ENCODE results near the gene WDR72. TPM values are rescaled to one million over a fixed set of nuclear protein-coding genes. Genes with fewer than 3 reads are reported as not detected.

The WDR72 gene
- total RNA-seq, 3 donors from 2014 or later = 0.19 to 0.52 (median 0.41) TPM

DNA sequence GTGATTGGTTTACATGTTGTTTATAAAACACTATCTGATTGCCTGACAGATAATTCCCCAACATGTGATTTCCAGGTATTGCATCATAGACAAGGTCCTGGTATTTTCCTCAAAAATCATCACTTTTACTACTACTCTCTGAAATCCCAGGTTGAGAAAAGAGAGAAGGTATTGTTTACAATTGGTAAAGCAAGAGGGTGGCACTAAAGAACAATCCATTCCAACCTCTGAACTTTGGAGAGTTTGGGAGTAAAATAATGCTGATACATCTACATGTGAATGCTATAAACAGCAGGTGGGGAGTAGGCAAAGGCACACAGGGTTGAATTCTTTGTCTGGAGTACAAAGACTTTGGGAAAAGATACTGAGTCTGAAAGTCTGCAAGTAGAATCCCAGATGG is 134.2 kb downstream of the WDR72 start:
- no peaks in the 10 kb centered on the region for H3K36me3 ChIP-seq (ENCODE audit: low read depth)
- no peak for ATAC-seq
- TF ChIP-seq, protein P1, sequence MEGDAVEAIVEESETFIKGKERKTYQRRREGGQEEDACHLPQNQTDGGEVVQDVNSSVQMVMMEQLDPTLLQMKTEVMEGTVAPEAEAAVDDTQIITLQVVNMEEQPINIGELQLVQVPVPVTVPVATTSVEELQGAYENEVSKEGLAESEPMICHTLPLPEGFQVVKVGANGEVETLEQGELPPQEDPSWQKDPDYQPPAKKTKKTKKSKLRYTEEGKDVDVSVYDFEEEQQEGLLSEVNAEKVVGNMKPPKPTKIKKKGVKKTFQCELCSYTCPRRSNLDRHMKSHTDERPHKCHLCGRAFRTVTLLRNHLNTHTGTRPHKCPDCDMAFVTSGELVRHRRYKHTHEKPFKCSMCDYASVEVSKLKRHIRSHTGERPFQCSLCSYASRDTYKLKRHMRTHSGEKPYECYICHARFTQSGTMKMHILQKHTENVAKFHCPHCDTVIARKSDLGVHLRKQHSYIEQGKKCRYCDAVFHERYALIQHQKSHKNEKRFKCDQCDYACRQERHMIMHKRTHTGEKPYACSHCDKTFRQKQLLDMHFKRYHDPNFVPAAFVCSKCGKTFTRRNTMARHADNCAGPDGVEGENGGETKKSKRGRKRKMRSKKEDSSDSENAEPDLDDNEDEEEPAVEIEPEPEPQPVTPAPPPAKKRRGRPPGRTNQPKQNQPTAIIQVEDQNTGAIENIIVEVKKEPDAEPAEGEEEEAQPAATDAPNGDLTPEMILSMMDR (IDR thresholded peaks at IDR 0.05) = no peak
- no peaks in the 10 kb centered on the region for H3K9me3 ChIP-seq
- no peak for DNase-seq
- intact Hi-C loops (cut with DNase I, micrococcal nuclease) = no loop called here
- no peaks in the 10 kb centered on the region for H3K4me1 ChIP-seq (ENCODE audit: low read depth)
- no peak overlapping the region for H3K4me3 ChIP-seq

DNA sequence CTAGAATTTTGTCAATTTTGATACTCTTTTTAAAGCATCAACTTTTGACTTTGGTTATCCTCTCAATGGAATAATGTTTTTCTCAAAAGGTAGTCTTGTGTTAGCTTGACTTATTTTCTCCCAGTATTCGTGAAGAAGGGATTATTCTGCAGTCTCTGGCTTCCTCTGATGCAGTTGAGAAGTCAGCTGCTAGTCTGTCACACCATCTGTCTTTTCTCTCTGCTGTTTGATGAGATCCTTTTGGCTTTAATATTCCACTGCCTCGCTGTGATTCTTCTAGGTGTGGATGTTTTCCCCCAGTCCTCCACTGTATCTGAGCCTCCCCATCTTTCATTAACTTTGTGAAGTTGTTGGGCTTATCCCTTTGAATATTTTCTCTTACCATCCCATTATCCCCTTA is 141.0 kb downstream of the WDR72 start:
- TF ChIP-seq, protein P1 (IDR thresholded peaks at IDR 0.05) = no peak
- H3K4me1 ChIP-seq (ENCODE audit: low read depth) = no peaks in the 10 kb centered on the region
- ATAC-seq = no peak
- no peak overlapping the region for H3K4me3 ChIP-seq
- DNase-seq = no peak
- H3K9me3 ChIP-seq = no peaks in the 10 kb centered on the region
- intact Hi-C loops (cut with DNase I, micrococcal nuclease) = no loop called here
- H3K36me3 ChIP-seq (ENCODE audit: low read depth) = no peaks in the 10 kb centered on the region

DNA sequence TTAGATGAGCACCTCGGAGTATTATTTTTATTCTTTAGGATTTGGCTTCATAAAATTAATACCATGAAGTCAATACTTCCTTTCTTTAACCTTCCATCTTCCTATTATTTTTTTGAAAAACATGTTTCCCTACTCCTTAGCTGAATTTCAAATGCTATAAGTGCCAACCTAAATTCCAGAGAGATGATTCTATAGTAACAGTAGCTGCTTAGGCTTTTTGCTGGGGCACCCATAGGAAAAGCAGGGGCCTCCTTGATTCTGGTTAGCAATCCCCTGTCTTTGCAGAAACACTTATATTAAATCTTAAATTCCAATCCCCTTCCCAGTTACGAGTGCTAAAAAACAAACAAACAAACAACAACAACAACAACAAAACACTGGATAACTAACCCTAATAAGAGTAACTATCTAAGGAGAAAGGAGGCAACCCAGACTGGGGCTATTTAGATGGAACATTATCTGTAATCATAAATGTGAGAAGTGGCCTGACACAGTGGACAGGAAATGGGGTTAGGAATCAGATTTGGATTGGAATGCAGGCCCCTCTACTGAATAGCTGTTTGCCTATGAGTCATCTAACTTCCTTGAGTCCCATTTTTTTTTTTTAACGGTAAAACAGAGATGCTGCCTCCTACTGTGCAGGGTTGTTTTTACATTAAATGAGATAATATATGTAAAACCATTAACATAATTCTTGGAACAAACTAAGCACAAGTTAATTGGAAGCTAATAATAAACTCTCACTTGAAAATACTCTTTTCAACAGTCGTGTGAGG is 148.1 kb downstream of the WDR72 start:
- DNase-seq = no peak
- H3K9me3 ChIP-seq = no peaks in the 10 kb centered on the region
- no peak for ATAC-seq
- H3K36me3 ChIP-seq (ENCODE audit: low read depth) = no peaks in the 10 kb centered on the region
- H3K4me1 ChIP-seq (ENCODE audit: low read depth) = no peaks in the 10 kb centered on the region
- TF ChIP-seq, protein P1 (IDR thresholded peaks at IDR 0.05) = no peak
- no peak overlapping the region for H3K4me3 ChIP-seq
- intact Hi-C loops (cut with DNase I, micrococcal nuclease) = no loop called here

DNA sequence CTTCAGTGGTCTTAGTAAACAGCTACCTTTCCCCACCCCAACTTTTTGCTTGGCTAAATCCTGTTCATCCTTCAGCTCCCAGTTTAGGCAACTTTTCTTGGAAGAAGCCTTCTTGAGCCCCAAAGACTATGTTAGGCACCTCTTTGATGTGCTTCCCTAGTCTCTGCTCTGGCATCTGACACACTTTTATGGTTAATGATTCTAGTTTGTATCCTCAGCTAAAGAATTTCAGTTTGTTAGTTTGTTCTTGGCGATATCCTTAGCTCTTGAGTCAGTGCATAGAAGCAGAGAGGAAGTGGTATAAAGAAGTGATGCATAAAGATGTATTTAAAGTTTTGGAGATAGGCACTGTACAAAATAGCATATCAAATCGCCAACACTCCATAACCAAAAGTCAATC is 168.4 kb downstream of the WDR72 start:
- no peak for DNase-seq
- Histone ChIP-seq H3K4me1 (ENCODE audit: low read depth) (no peaks in the 10 kb centered on the region), H3K4me3 (no peak overlapping the region), H3K9me3 (no peaks in the 10 kb centered on the region), H3K36me3 (ENCODE audit: low read depth) (no peaks in the 10 kb centered on the region)
- intact Hi-C loops (cut with DNase I, micrococcal nuclease) = no loop called here
- ATAC-seq = no peak
- TF ChIP-seq, protein P1 (IDR thresholded peaks at IDR 0.05) = no peak

DNA sequence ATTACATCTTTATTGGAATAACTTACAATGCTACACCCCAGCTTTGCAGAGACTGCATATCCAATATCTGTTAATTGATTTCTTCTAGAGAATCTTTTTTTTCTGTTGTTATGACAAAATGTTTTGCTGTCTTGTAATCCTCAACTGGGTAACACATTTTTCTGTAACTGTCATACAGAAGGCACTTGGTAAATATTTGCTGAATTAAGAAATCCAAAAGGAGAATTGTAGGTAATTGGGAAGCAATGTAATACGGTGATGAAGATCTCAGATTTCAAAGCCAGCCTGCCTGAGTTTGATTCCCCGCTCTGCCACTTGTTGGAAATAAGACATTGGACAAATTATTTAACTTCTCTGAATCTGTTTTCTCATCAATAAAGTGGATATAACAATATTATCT is 169.1 kb downstream of the WDR72 start:
- ATAC-seq (no peak), DNase-seq (no peak)
- no peak overlapping the region for H3K4me3 ChIP-seq
- intact Hi-C loops (cut with DNase I, micrococcal nuclease) = no loop called here
- no peaks in the 10 kb centered on the region for H3K9me3 ChIP-seq
- TF ChIP-seq, protein P1 (IDR thresholded peaks at IDR 0.05) = no peak
- no peaks in the 10 kb centered on the region for H3K4me1 ChIP-seq (ENCODE audit: low read depth)
- H3K36me3 ChIP-seq (ENCODE audit: low read depth) = no peaks in the 10 kb centered on the region

Data from mucosa of descending colon (tissue), 3 donors.